ENCODE measurements around the gene SCGB3A2. TPM values are rescaled to one million over a fixed set of nuclear protein-coding genes. Genes with fewer than 3 reads are reported as not detected.

The SCGB3A2 gene, protein sequence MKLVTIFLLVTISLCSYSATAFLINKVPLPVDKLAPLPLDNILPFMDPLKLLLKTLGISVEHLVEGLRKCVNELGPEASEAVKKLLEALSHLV
- total RNA-seq = not detected in 2 replicates

DNA sequence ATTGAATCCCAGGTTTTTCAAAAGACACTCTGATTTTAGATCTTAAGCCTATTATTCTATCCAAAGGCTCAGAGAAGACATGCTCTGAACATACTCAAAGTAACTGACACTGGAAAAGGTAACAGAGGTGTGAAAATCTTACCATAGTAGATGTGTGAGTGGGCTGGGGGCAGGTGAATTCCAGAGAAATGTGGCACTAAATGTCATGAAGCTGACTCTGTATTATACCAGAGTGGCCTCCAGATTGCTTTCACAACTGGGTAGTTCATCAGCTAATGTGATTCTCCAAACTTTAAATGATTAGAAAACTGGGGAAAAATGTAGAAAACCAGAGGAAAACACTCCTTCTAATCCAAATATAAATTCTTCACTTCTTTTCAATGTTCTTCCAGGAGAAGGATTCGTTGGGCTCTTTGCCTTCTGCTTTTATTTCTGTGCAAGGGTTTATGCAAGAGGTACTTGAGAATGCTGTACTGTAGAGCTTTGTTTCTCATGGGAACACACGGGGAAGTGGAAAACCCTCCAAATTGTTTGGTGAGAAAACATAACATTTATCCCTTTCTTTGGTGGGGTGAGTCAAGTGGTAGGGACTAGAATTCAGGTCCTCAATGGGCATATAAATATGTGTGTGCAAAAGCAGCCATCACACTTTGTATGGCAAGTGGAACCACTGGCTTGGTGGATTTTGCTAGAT, at the start of gene SCGB3A2:
Gene SCGB3A2, plus strand, starts transcription at position 646 of the 694 bp plus-strand sequence. CDS start 93 bp downstream, outside the sequence.
- no peak for DNase-seq
- TF ChIP-seq, protein P1, sequence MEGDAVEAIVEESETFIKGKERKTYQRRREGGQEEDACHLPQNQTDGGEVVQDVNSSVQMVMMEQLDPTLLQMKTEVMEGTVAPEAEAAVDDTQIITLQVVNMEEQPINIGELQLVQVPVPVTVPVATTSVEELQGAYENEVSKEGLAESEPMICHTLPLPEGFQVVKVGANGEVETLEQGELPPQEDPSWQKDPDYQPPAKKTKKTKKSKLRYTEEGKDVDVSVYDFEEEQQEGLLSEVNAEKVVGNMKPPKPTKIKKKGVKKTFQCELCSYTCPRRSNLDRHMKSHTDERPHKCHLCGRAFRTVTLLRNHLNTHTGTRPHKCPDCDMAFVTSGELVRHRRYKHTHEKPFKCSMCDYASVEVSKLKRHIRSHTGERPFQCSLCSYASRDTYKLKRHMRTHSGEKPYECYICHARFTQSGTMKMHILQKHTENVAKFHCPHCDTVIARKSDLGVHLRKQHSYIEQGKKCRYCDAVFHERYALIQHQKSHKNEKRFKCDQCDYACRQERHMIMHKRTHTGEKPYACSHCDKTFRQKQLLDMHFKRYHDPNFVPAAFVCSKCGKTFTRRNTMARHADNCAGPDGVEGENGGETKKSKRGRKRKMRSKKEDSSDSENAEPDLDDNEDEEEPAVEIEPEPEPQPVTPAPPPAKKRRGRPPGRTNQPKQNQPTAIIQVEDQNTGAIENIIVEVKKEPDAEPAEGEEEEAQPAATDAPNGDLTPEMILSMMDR (IDR thresholded peaks at IDR 0.05) = no peak
- H3K27ac Mint-ChIP-seq = no peak within 1 kb of the TSS
- H3K4me1 Mint-ChIP-seq = no peaks in the 10 kb centered on the region
- no peak within 1 kb of the TSS for H3K4me3 Mint-ChIP-seq
- peaks cover 7% of the 10 kb centered on the region for H3K27me3 Mint-ChIP-seq
- no peak for ATAC-seq (ENCODE audit: low read depth)
- no peaks in the 10 kb centered on the region for H3K9me3 Mint-ChIP-seq
- ChIA-PET POLR2A (no interaction called here), CTCF (interaction anchor here (1.2 kb wide), 1 partner anchor 20 kb away, joined by 3 read pairs; no protein-coding TSS in a partner anchor)
- no peaks in the 10 kb centered on the region for H3K36me3 Mint-ChIP-seq (ENCODE audit: low read depth)
- intact Hi-C loops (cut with micrococcal nuclease) = no loop called here

DNA sequence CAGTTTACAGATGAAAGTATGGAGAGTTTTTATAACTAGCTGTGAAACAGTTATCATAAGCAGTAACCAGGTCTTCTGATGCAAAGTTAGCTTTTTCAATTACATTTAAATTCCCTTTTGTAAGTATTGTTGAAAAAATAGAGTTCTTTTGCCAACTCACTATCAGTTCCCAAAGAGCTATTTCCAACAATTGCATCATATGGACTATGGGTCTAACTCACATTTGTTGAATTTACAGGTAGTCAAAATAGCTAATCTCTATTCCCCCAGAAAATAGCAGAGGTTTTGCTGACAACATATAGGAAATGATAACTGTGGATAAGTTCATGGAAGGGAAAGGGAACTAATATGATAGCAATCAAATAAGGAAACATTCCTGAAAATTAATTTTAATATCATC, 48.5 kb upstream of the SCGB3A2 start:
- Mint-ChIP-seq H3K27me3 (peaks cover 11% of the 10 kb centered on the region), H3K4me3 (no peak overlapping the region), H3K36me3 (ENCODE audit: low read depth) (no peaks in the 10 kb centered on the region), H3K4me1 (no peaks in the 10 kb centered on the region), H3K27ac (no peak overlapping the region), H3K9me3 (no peaks in the 10 kb centered on the region)
- CTCF ChIA-PET = interaction anchor here (0.9 kb wide), 1 partner anchor 202 kb away, joined by 3 read pairs; no protein-coding TSS in a partner anchor
- ATAC-seq (ENCODE audit: low read depth) (no peak), DNase-seq (no peak)
- TF ChIP-seq, protein P1 (IDR thresholded peaks at IDR 0.05) = no peak
- POLR2A ChIA-PET = no interaction called here
- intact Hi-C loops (cut with micrococcal nuclease) = no loop called here

DNA sequence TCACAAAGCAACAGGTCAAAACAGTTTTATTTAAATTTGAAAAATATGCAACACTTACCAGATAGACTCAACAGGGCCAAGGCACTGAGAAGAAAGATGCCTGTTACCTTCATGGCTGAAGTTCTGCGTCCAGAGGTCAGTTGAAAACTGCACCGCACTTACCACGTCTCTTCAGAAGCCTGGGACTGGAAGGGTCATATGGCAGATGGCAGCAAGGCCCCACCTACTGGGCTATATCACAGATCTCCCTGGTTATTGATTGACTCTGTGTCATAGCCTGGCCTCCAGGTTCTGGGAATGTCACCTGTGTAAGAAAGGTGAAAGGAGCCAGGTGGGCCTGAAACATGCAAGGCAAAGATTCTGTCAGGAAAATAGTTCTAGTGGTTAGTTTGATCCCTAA, 47.0 kb upstream of the SCGB3A2 start, which contains the start of gene SPINK1:
Gene SPINK1, minus strand, starts transcription at position 207 of the 400 bp plus-strand sequence. Its CDS starts 94 bp downstream, at position 113.
- CTCF ChIA-PET = no interaction called here
- Mint-ChIP-seq H3K4me1 (no peaks in the 10 kb centered on the region), H3K27me3 (peaks cover 9% of the 10 kb centered on the region), H3K4me3 (no peak within 1 kb of the TSS), H3K36me3 (ENCODE audit: low read depth) (no peaks in the 10 kb centered on the region), H3K9me3 (no peaks in the 10 kb centered on the region), H3K27ac (no peak within 1 kb of the TSS)
- intact Hi-C loops (cut with micrococcal nuclease) = no loop called here
- TF ChIP-seq, protein P1 (IDR thresholded peaks at IDR 0.05) = no peak
- POLR2A ChIA-PET = no interaction called here
- DNase-seq = no peak
- ATAC-seq (ENCODE audit: low read depth) = no peak

DNA sequence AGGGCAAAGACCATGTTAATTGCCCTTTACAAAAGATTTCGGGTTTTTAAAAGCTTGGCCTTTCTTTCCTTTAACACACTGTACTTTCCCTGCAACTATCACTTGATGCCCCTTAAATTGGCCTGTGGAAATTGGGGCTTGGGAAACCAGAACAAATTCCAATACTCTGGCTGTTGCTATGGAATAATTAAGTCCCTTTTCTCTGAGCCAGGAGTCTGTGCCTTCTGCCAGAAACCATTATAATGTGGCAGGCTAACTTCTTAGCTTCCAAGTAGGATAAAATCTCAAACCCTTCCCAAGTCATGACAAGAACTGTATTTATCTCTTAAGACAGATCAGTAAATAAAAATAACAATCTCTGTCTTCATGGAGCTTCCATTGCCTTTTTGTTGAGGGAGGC, 46.0 kb upstream of the SCGB3A2 start:
- Mint-ChIP-seq H3K9me3 (no peaks in the 10 kb centered on the region), H3K4me1 (no peaks in the 10 kb centered on the region), H3K36me3 (ENCODE audit: low read depth) (no peaks in the 10 kb centered on the region), H3K27me3 (peaks cover 5% of the 10 kb centered on the region), H3K27ac (no peak overlapping the region), H3K4me3 (no peak overlapping the region)
- TF ChIP-seq, protein P1 (IDR thresholded peaks at IDR 0.05) = no peak
- ATAC-seq (ENCODE audit: low read depth) = no peak
- ChIA-PET CTCF (no interaction called here), POLR2A (no interaction called here)
- intact Hi-C loops (cut with micrococcal nuclease) = no loop called here
- DNase-seq = no peak

DNA sequence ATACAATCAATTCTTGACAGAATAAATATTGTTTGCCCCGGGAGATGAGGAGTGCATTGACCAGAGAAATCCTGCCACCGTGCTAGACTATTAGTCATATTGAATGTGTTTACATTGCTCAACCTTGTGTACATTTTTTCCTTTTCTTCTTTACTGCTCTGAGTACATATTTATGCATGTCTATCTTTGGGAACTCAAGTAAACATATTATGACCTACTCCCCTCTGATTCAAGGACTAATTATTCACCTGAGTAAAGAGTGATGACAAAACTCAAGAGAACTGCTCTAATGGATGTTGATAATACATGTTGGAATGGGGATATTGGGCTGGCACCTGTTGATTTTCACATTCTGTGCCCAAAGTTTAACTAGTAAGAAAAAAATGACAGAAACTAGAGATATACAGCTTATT, 43.1 kb upstream of the SCGB3A2 start:
- H3K36me3 Mint-ChIP-seq (ENCODE audit: low read depth) = no peaks in the 10 kb centered on the region
- no peak overlapping the region for H3K4me3 Mint-ChIP-seq
- ChIA-PET POLR2A (no interaction called here), CTCF (no interaction called here)
- no peaks in the 10 kb centered on the region for H3K9me3 Mint-ChIP-seq
- no peak overlapping the region for H3K27ac Mint-ChIP-seq
- intact Hi-C loops (cut with micrococcal nuclease) = no loop called here
- TF ChIP-seq, protein P1 (IDR thresholded peaks at IDR 0.05) = no peak
- no peaks in the 10 kb centered on the region for H3K4me1 Mint-ChIP-seq
- peaks cover 6% of the 10 kb centered on the region for H3K27me3 Mint-ChIP-seq
- DNase-seq (no peak), ATAC-seq (ENCODE audit: low read depth) (no peak)

All from activated B cell treated with CpG ODN at 0.5 μM for 24 hours (primary cell).